MCF 10A (cell line): ENCODE measurements around the gene EPB41L3. TPM values are rescaled to one million over a fixed set of nuclear protein-coding genes. Genes with fewer than 3 reads are reported as not detected.

ENCODE experiments used
- BruUV-seq: library from RNA; stranded (reverse); fragments of 400-500 nt; replicated peaks from 2 replicates; lab custom pipeline; 2021; lab: Mats Ljungman, UMichigan
- CTCF ChIA-PET: fragments of 300-600 bp; sonication (Branson Sonifier 250); formaldehyde crosslinking; extraction: SDS; loops from one replicate; lab custom pipeline; 2021; ENCODE audit warnings: antibody characterized with exemption, inconsistent platforms; lab: Yijun Ruan, JAX
- POLR2A ChIA-PET: fragments of 300-600, 350-650 bp; sonication (Branson Sonifier 250); formaldehyde crosslinking; extraction: SDS; loops from one replicate; lab custom pipeline; 2020; ENCODE audit warnings: antibody characterized with exemption, inconsistent platforms; lab: Yijun Ruan, JAX
- DNase-seq: peaks from one replicate; pipeline ENCODE4 v3.0.0-alpha.2; 2018; ENCODE audit not compliant: unreplicated experiment
- H3K27ac Mint-ChIP-seq: one replicate; pipeline ENCODE4 v1.8.0; 2022; ENCODE audit warnings: mild to moderate bottlenecking, low read depth, mixed read lengths; ENCODE audit not compliant: unreplicated experiment
- H3K27me3 Mint-ChIP-seq: one replicate; pipeline ENCODE4 v1.8.0; 2022; ENCODE audit warnings: mixed read lengths; ENCODE audit not compliant: insufficient read depth, unreplicated experiment
- H3K36me3 Mint-ChIP-seq: one replicate; pipeline ENCODE4 v1.8.0; 2022; ENCODE audit warnings: mild to moderate bottlenecking, moderate library complexity, mixed read lengths; ENCODE audit not compliant: insufficient read depth, unreplicated experiment
- H3K4me1 Mint-ChIP-seq: one replicate; pipeline ENCODE4 v1.8.0; 2022; ENCODE audit warnings: mixed read lengths; ENCODE audit not compliant: insufficient read depth, unreplicated experiment
- H3K4me3 Mint-ChIP-seq: one replicate; pipeline ENCODE4 v1.8.0; 2022; ENCODE audit warnings: mild to moderate bottlenecking, moderate library complexity, mixed read lengths; ENCODE audit not compliant: unreplicated experiment
- H3K9me3 Mint-ChIP-seq: one replicate; pipeline ENCODE4 v1.8.0; 2022; ENCODE audit warnings: mixed read lengths; ENCODE audit not compliant: unreplicated experiment
- intact Hi-C: fragments of 100-400 bp; cut with micrococcal nuclease; formaldehyde crosslinking; loops from 2 replicates; pipeline ENCODE4 v1.14.1; 2022
- total RNA-seq: library from RNA; stranded (reverse); gene quantifications from 2 replicates; pipeline ENCODE4 v1.2.3, GENCODE V29; 2022
- TF ChIP-seq, protein P1 (sequence below): fragments of 200-600 bp; IDR thresholded peaks from one replicate; pipeline ENCODE4 v1.8.0; 2022; ENCODE audit warnings: antibody characterized with exemption, mild to moderate bottlenecking; ENCODE audit not compliant: unreplicated experiment

The EPB41L3 gene
- total RNA-seq, 1 experiment from 2014 or later = not detected

DNA sequence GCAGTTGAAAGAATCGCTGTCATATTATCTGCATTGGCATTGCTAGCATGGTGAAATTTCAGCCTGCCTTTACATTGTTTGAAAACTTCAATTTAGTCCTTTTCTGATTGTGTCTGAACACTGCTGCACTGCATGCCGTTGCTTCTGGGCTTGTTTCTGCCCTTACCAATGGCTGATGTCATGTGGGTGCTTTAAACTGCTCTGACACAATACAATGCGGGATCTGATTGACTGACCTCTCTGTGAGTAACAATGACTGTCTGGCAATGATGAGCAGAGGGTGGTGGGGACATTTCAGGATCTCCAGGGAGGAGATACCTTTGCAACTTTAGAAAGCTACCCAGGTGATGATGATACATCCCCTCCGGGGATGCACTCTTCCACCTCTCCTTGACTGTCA lies 128.8 kb downstream of the EPB41L3 start:
- Mint-ChIP-seq H3K4me3 (no peak overlapping the region), H3K36me3 (no peaks in the 10 kb centered on the region), H3K27me3 (peaks cover 32% of the 10 kb centered on the region), H3K9me3 (no peaks in the 10 kb centered on the region), H3K4me1 (no peaks in the 10 kb centered on the region), H3K27ac (no peak overlapping the region)
- TF ChIP-seq, protein P1, sequence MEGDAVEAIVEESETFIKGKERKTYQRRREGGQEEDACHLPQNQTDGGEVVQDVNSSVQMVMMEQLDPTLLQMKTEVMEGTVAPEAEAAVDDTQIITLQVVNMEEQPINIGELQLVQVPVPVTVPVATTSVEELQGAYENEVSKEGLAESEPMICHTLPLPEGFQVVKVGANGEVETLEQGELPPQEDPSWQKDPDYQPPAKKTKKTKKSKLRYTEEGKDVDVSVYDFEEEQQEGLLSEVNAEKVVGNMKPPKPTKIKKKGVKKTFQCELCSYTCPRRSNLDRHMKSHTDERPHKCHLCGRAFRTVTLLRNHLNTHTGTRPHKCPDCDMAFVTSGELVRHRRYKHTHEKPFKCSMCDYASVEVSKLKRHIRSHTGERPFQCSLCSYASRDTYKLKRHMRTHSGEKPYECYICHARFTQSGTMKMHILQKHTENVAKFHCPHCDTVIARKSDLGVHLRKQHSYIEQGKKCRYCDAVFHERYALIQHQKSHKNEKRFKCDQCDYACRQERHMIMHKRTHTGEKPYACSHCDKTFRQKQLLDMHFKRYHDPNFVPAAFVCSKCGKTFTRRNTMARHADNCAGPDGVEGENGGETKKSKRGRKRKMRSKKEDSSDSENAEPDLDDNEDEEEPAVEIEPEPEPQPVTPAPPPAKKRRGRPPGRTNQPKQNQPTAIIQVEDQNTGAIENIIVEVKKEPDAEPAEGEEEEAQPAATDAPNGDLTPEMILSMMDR = no peak
- no TSS peak for BruUV-seq
- DNase-seq = no peak
- ChIA-PET CTCF (no interaction called here), POLR2A (no interaction called here)
- intact Hi-C loops = no loop called here

DNA sequence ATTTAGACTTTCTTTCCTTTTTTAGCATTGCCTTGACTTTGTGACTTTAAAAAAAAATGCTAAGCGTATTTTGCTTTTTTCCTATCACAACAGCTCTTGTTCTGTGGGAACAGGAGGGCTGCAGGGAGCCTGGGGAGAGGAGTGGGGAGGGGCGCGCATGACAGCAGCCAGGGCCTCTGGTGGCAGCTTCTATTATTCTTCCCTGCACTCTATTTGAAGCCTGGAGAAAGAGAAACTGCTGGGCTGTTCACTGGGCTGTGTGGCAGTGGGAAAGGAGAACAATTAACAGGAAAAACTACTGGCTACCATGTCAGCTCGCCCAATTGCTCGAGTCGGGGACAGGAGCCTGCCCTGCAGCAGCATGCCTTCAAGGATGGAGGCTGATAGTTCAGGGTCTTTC lies 129.3 kb downstream of the EPB41L3 start:
- CTCF ChIA-PET = interaction anchor here (0.6 kb wide), 1 partner anchor 174 kb away, joined by 3 read pairs; no protein-coding TSS in a partner anchor
- TF ChIP-seq, protein P1 = no peak
- BruUV-seq = no TSS peak
- Mint-ChIP-seq H3K4me1 (no peaks in the 10 kb centered on the region), H3K27me3 (peaks cover 27% of the 10 kb centered on the region), H3K9me3 (no peaks in the 10 kb centered on the region), H3K27ac (no peak overlapping the region), H3K4me3 (no peak overlapping the region), H3K36me3 (no peaks in the 10 kb centered on the region)
- intact Hi-C loops = no loop called here
- POLR2A ChIA-PET = no interaction called here
- DNase-seq = no peak

DNA sequence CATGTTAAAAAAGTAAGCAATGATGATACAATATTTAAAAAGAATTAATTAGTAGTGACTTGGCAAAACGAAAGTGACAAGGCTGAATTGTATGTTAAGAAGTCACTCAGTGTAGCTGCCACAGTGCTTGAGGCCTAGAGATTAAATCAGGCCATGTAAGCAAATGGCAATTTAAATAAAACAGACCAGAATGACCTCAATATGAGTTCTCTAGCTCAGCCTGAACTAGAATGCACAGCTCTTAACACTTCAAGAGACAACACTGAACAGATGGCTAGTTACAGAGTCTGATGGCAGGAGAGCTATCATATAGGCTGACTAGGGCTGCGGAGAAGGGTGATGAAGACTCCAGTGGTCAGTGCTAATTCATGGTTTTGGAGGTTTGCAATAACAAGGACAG lies 130.3 kb downstream of the EPB41L3 start:
- ChIA-PET POLR2A (no interaction called here), CTCF (no interaction called here)
- Mint-ChIP-seq H3K27ac (no peak overlapping the region), H3K36me3 (no peaks in the 10 kb centered on the region), H3K9me3 (no peaks in the 10 kb centered on the region), H3K27me3 (peaks cover 22% of the 10 kb centered on the region), H3K4me3 (no peak overlapping the region), H3K4me1 (no peaks in the 10 kb centered on the region)
- TF ChIP-seq, protein P1 = no peak
- no peak for DNase-seq
- intact Hi-C loops = no loop called here
- BruUV-seq = no TSS peak

GRCh38 chr18:5410582-5410981 lies 133.2 kb downstream of the EPB41L3 start:
- Mint-ChIP-seq H3K27ac (no peak overlapping the region), H3K36me3 (peaks cover 5% of the 10 kb centered on the region), H3K4me1 (no peaks in the 10 kb centered on the region), H3K4me3 (no peak overlapping the region), H3K27me3 (peaks cover 37% of the 10 kb centered on the region), H3K9me3 (no peaks in the 10 kb centered on the region)
- CTCF ChIA-PET = interaction anchor here (0.8 kb wide), 1 partner anchor 458 kb away, joined by 3 read pairs; no protein-coding TSS in a partner anchor
- POLR2A ChIA-PET = interaction anchor here (0.6 kb wide), 1 partner anchor 65 kb away, joined by 3 read pairs; no protein-coding TSS in a partner anchor
- no TSS peak for BruUV-seq
- DNase-seq = no peak
- TF ChIP-seq, protein P1 = no peak
- intact Hi-C loops = no loop called here
